ENCODE results near the gene POLD3.

The POLD3 gene, protein sequence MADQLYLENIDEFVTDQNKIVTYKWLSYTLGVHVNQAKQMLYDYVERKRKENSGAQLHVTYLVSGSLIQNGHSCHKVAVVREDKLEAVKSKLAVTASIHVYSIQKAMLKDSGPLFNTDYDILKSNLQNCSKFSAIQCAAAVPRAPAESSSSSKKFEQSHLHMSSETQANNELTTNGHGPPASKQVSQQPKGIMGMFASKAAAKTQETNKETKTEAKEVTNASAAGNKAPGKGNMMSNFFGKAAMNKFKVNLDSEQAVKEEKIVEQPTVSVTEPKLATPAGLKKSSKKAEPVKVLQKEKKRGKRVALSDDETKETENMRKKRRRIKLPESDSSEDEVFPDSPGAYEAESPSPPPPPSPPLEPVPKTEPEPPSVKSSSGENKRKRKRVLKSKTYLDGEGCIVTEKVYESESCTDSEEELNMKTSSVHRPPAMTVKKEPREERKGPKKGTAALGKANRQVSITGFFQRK

DNA sequence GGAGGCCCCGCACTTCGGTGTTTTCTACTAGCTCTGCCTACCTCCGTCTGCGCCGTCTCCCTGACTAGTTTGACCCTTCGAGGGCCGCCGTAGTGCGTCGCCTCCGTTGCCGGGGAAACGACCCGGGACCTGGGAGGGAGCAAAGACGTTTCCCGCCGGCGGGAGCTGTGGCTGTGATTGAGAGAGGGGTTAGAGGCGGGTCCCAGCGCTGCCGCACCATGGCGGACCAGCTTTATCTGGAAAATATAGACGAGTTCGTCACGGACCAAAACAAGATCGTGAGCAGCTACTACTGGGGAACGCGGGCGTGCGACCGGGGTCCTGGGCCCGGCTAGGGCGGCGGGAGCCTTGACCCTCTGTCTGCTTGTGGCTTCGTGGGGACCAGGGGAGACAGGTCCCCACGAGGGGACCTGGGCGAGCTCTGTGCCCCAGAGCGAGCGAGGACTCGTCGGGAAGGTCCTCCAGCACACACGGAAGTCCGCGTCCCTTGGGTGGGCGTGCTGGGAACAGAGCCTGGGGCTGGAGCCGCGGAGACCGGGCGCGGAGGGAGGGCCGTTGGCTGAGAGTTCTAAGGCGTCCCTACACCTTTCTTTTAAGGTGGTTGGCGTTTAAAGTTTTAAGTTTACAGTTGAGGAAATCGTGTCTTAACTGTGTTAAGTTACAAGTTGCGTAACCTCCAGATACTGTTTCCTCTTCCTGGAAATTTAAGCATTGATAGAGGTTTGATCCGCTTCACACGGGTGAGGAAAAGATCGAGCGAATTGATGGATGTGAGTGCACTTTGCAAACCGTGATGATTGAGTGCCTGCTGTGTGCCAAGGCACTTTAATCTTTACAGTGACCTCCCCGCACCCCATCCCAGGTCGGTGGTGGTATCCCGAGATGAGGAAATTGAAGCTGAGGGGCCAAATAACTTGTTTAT, at the start of gene POLD3:
POLD3 (plus strand) TSS at position 142 of the 922 bp plus-strand sequence; CDS start at position 219, 77 bp downstream.
- peak; percentile 93 for DNase-seq

DNA sequence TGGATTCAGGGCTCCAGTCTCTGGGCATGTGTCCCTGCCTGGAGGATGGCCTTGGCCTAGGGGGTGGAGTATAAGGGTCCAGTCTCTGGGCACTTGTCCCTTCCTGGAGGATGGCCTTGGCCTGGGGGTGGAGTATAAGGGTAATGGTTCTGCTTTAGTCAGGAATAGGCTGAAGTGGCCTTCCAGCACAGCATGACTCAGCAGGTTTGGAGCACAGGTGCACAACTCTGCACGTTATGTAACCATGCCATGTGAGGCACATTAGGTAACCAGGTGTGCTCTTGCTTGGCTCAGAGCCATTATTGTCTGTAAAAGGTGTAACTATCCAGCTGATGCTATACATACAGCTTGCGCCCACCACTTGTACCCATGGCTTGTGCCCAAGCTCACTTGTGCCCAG, 48.4 kb upstream of the POLD3 start:
- DNase-seq: no peak

DNA sequence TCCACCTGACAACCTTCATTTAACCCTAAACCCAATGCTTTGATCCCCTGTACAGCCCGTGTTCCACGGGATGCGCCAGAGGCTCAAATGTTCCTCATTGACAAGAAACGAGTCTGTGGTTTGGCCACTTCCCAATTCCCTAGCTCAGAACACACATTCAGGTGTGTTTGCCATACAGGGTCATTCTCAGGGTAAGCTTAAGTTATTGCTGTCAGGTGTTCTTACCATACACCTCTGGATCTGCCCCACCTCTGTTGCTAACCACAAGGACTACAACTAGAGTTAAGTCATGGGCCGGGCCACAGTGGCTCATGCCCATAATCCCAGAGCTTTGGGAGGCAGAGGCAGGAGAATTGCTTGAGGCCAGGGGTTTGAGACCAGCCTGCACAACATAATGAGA, 45.6 kb upstream of the POLD3 start:
- DNase-seq: no peak

DNA sequence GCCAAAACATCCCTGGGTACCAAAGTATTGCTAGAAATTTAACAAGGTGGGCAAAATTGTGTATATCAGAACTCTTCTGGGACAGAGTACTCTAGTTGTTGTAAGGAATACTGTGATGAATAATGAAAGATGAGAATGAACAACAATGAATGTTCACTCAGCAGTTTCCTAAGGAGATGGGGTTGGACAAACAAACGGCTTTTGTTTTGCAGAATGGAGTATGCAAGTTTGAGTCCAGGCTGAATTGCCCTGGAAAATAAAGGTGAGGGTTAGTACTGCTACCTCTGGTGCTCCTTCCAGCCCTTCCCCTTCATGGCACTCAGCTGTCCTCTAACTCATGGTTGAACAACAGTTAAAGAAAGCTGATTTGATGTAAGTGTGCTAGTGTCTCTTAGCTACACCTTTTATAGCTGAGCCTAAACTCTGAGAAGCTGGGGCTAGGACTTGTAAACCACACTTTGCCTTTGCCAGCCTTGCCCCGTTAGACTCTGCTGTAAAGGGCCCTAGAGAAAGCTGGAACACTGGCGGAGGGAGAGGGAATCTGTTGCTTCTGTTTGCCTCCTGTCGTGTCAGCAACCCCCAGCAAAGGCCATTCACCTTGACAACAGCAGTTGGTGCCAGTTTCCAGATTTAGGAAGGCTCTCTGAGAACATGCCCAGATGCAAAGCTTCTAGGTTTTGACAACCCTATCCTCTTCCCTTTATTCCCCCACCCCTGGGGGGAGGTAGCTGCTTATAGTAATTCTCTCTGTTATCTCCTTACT, 41.2 kb upstream of the POLD3 start:
- no peak for DNase-seq

DNA sequence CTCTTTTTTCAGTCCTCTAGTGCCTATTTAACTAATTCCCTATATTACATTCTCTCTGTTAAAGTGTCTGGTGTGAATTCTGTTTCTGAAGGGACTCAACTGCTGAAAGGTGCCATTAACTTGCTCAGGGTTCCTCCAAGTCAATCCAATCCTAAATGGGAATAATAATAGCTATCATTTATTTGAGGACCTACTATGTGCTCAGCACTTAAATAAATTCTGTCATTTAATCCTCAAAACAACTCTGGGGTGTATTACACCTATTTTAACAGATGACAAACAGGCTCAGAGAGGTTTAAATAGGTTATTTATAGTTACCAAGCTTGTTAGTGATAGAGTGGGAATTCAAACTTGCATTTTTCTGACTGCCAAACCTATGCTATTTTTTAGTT, 40.6 kb upstream of the POLD3 start:
- no peak for DNase-seq

DNA sequence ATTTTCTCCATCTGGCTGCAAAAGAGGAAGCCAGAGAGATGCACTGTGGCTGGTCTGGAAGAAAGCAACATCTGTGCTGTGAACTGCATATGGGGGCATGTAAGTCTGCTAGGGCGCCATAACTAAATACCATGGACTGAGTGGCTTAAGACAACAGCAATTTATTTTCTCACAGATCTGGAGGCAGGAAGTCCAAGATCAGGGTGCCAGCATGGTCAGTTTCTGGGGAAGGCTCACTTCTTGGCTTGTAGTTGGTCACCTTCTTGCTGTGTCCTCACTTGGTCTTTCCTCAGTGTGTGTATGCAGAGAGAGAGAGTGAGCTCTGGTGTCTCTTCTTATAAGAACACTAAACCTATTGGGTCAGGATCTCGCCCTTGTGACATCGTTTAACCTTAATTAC, 34.9 kb upstream of the POLD3 start:
- no peak for DNase-seq

DNA sequence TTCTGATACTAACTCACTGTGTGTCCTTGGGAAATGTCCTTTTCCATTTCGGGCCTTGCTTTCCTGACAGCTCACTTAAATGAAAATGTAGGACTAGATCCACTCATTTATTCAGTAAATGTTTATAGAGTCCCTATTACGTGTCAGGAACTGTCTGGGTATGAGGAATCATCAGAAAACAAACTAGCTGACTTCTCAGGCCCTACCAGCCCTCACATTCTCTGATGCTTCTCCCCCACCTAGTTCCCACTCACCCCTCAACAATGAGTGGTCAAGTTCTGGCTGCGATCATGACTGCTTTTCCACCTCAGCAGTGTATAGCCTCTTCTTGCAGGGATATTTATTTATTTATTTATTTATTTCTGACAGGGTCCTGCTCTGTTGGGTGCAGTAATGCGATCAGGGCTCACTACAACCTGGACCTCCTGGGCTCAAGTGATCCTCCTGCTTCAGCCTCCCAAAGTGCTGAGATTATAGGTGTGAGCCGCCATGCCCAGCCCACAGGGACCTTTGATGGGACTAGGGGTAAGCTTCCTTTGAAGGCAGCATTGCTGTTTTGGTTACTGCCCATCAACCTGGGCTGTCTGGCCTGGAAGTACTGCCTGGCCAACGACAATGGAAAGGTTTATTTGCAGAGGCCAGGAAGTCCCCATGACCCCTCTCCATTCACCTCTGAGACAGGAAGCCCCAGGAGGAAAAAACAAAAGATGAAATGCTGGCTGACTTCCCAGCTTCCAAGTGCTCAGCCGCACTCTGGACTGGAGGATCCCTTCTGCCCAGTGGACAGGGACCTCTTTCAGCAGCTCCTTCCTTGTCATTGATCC, 33.1 kb upstream of the POLD3 start:
- no peak for DNase-seq

DNA sequence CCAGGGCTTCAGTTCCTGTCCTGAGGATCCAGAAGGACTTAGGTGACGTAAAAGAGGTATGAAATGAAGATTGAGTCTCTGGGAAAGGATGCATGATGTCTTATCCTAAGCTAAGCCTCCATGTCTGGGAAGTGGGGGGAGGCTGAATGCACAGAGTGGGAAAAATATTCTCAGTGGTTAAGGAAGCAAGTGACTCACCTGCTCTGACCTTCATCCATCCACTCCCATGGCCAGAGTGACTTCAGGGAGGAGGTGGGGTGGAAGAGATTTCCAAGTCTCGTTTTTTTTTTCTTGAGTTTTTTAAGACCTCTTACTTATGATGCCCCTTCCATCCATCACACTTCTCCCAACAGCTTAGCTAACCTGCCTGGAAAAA, 32.5 kb upstream of the POLD3 start:
- no peak for DNase-seq

DNA sequence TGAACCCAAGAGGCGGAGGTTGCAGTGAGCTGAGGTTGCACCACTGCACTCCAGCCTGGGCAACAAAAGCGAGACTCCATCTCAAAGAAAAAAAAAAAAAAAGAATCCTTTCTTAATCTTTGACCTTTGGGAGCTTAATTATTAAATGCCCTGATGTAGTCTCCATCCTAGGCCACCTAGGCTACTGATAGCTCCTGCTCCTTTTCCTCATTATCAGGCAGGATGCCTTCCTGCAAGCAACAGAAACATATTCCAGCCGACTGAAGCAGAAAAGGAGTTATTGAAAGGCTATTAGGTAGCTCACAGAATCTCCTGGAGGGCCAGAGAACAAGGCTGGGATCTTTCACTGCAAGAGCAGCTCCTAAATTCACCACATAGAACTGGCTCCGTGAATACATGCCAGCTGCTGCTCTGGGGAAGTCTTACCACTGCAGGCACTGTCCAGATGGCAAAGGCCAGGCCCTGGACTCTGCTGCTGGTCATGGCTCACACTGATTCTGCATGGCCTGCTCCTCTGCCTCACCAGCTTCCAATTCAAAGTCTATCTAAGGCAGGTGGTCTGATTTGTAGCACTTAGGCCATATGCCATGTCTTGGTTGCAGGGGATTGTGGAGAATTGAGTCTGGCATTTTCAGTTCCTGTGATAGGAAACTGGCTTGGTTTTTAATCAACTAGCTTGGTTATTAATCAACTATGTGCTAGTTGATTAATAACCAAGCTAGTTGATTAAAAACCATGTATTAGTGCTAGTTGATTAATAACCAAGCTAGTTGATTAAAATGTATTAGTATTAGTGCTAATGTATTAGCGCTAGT, 26.0 kb upstream of the POLD3 start:
- no peak for DNase-seq

DNA sequence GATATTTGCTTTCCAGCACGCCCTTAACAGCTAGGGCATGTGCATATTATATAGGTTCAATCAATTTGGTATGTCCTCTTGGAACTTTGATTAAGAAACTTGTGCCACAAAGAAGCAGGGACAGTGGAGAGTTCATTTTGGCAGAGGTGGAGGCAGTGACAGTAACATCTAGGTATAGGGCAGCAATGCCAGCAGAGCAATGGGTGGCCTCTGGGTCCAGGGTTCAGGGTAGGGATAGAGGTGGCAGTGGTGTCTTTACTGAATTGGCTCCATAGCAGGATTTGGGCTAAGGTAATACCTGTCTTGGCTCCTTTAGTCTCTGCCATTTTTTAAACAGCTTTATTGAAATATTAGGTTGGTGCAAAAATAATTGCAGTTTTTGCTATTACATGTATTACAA, 24.4 kb upstream of the POLD3 start:
- DNase-seq: no peak

DNA sequence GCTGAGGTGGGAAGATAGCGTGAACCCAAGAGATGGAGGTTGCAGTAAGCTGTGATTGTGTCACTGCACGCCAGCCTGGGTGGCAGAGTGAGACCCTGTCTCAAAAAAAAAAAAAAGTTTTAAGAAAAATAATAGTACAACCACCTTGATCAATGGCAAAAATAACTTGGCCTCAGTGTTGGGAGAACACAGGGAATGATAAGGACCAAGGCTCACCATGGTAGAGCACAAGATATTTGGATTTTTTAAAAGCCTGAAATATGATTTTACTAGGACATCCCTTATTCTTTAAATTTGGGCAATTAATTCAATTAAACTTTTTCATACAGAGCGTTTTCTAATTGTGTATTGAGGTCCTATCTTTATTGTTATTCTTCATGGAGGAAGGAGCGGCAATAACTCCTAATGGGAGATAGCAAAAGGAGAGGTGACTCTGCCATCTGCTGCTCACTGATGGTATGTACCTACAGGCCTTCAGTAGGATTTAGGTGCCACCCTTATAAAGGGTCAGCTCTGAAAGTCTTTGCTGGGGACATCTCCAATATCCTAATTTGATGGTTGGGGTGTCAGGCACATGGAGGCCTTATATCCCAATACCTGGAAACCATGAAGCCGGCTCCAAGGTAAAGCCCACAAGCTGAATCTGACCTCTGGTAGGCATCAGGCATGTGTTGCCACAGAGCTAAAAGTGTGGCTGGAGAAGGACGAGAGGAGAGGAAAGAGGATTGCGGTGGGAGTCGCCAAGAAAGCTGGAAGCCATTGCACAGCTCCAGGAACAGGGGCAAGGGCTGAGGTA, 21.9 kb upstream of the POLD3 start:
- DNase-seq: peak; percentile 38

DNA sequence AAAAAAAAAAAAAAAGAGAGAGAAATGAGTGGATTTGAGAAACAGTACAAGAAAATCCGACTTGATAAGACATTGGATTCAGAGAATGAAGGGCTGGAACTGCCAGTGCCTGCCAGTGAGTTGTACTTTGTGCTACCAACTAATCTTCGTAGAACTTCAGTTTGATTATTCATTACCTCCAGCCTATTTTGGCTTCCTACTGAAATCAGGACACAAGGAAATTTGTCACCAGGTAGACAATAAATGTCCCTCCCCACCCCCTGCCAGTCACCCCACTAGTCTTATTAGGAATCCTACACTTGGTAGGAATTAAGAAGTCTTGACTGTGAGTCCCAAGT, 21.4 kb upstream of the POLD3 start:
- DNase-seq: no peak

DNA sequence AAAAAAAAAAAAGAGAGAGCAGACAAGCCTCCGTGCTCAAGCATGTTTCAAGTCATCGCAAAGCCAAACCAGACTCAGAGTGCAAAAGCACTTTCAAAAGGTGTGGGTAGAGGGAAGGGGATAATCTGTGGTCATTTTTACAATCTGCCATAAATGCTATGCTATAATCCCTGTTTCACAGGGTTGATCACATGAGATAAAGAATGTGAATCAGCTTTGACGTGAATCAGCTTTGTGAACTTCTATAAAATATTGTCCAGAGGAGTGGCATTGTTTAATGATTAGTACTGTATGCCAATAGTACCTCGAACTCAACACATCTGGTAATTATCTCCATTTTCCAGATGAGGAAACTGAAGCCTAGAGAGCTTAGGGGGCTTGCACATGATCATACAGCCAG, 20.0 kb upstream of the POLD3 start:
- DNase-seq: no peak

DNA sequence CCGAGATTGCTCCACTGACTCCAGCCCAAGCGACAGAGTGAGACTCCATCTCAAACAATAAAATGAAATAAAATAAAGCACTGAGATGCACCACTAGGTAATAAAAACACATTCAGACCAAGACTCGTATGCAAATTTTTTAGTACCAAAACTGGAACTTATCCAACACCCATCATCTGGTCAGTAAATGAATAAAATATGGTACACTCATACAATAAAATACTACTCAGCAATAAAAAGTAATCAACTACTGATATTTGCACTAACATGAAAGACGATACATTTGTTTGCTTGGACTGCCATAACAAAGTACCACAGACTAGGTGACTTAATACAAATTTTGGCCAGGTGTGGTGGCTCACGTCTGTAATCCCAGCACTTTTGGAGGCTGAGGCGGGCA, 17.8 kb upstream of the POLD3 start:
- DNase-seq: no peak

DNA sequence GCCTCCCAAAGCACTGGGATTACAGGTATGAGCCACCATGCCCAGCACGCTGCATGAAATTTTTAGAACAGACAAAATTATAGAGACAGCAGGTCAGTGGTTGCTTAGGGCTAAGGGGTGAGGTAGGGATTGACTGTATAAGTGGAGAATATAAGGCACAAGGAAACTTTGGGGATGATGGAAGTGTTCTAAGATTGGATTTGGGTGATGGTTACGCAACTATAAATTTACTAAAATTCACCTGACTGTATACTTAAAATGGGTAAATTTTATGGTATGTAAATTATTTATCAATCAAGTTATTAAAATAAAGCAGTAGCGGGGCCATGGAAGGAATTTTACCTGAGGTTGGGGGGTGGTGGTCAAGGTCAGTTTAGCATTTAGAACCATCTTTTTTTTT, 16.4 kb upstream of the POLD3 start:
- no peak for DNase-seq

DNA sequence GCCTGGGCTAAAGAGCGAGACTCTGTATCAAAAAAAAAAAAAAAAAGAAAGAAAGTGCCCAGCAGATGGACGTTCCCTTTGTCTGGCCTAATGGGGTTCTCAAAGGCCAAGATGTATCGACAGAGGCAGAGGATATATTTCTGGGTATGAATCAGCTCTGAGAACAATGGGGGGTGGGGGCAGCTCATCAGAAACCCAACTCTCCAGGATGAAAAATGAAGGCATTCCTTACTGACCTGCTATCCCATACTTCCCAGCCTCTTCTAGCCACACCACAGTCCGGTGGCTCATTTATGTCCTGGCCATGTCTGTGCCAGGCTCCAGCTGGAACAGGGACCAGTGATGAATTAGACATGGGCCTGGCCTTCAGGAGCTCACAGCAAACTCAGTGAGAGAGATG, 15.2 kb upstream of the POLD3 start:
- no peak for DNase-seq

DNA sequence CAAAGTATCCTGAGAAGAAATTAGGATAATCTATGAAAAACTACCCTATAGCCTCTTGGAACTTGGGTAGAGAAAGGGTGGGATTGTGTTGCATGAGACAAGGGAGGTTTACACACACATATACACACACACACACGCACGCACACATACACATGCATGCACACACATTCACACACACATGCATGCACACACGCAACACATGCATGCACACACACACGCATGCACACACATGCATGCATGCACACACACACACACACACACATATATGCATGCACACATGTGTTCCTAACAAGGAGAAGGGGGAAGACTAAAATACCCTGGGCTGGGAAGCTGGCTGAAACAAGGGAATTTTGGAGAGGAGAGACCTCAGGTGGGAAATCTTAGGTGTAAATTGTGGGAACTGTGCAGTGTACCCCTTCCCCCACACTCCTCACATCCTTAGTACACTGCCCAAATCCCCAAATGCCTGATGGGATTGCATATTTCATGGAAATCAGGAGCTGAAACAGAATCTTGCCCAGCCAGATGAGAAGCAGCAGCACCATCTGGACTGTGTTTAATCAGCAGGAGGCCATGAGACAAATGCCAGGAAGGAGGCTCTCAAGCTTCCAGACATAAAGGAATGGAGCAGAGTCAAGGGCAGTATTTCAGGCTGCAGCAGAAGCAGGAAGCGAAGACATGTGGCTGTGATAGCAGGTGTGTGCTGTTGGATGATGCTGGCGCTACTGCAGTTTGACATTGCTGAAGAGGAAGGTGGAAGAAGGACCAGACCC, 14.6 kb upstream of the POLD3 start:
- DNase-seq: no peak

DNA sequence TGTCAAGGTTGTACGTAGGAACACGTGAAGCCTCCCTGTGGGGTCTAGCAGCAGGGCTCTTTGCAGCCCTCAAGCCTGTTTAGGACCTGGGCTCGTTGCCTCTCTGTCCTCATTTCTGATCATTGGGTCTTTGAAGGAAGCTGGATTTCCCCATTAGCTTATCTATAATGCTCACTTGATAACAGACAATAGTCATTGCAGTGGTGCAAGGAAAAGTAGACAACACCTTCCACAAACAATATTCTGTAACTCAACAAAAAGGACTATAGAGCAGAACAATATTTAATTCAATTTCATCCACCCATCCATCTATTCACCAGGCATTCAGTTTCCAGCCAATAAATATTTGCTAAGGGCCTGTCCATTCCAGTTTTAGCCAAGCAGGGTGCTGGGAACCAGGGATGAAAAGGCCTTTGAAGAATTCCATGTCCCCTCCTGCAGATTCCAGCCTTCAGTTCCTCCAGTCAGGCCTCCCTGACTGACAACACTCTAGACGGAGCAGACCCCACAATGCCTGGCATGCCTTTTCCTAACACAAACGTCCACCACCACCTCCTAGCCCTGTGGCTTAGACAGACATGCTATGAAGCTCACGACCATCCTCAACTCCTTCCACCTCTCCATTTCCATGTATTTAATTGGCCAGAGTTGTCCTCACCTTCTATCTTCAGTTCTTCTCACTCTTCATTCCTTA, 12.7 kb upstream of the POLD3 start:
- no peak for DNase-seq

DNA sequence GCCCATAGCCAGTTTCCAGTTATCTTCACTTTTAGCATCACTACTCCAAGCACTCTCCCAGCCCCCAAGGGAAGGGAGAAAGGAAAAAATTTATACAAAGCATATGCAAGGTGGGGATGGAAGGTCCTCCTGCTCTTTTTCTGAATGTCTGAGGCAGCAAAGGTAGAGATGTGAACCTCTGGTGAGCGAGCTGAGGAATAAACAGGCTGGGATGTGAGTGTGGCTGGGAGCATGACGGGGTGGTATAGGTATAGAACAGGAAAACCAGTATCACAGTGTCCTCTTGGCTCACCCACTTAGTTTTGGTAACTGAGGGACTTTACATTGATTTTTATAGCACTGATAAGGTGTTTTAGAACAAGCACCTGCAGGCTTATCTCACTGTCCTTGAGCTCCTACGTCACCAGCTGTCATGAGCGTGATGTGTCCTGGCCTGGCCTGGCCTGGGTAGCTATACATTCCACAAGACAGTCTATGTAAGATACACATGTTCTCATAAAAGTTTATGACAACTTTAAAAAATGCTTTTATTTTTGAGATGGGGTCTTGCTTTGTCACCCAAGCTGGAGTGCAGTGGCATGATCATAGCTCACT, 10.3 kb upstream of the POLD3 start:
- DNase-seq: no peak

All from NCI-H1436 (cell line).